ENCODE results near the gene AK9.
"Not testable (repeated sequence)": the region's sequence is repeated elsewhere in the genome, so short reads cannot be mapped to it uniquely, and the experiment has no call there.

AK9 gene

GRCh38 chr6:109690737-109691621 lies at the start of gene AK9, which contains the start of gene FIG4:
Gene AK9, minus strand, starts transcription at chr6:109691202. Its CDS starts 15,457 bp downstream, at chr6:109675745.
Gene FIG4, plus strand, starts transcription at chr6:109691296. Its CDS starts 140 bp downstream, at chr6:109691436.
- H3K27me3 ChIP-seq (ENCODE audit: control insufficient read depth, insufficient read depth, low read length): no peaks in the 10 kb centered on the region
- H3K9ac ChIP-seq (ENCODE audit: low read length): peak within 1 kb of the TSS; percentile 86
- H3K4me3 ChIP-seq (ENCODE audit: low read length): peak within 1 kb of the TSS; percentile 98
- H3K27ac ChIP-seq (ENCODE audit: low read length): peak within 1 kb of the TSS; percentile 89
- H3K36me3 ChIP-seq (ENCODE audit: control insufficient read depth, low read depth, low read length): no peaks in the 10 kb centered on the region
- H3K4me1 ChIP-seq (ENCODE audit: control insufficient read depth, low read depth, low read length): peaks cover 6% of the 10 kb centered on the region
- H3K9me3 ChIP-seq (ENCODE audit: control insufficient read depth, low read depth, low read length): no peaks in the 10 kb centered on the region

DNA sequence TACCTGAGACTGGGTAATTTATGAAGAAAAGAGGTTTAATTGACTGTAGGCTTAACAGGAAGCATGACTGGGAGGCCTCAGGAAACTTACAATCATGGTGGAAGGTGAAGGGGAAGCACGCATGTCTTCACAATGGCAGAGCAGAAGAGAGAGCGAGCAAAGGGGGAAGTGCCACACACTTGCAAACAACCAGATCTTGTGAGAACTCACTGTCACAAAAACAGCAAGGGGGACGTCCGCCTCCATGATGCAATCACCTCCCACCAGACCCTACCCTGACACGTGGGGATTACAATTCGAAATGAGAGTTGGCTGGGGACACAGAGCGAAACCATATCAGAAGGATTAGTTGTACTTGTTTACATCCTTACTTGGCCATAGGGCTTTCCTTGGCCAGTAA lies 49.8 kb upstream of the AK9 start:
- H3K4me3 ChIP-seq (ENCODE audit: low read length): no peak overlapping the region
- no peaks in the 10 kb centered on the region for H3K9me3 ChIP-seq (ENCODE audit: control insufficient read depth, low read depth, low read length)
- no peaks in the 10 kb centered on the region for H3K36me3 ChIP-seq (ENCODE audit: control insufficient read depth, low read depth, low read length)
- H3K4me1 ChIP-seq (ENCODE audit: control insufficient read depth, low read depth, low read length): peaks cover 21% of the 10 kb centered on the region
- H3K27ac ChIP-seq (ENCODE audit: low read length): no peak overlapping the region
- no peak overlapping the region for H3K9ac ChIP-seq (ENCODE audit: low read length)
- H3K27me3 ChIP-seq (ENCODE audit: control insufficient read depth, insufficient read depth, low read length): no peaks in the 10 kb centered on the region

DNA sequence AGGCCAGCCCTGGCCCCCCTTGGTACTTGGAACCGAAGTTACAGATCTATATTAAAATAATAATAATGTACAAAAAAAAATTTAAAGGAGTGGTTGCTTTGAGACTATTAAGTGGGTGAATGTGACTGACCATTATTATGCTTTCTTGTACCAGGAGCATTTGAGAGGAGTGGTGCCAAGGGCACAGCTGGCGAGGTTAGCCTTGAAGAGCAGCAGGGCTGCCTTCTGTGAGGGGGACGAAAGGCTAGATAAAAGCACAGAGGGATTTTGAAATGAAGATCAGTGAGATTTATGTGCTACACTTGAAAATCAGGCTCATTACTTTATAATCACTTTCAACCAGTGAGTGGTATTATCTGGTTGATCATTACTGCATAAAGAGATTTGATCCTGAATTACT lies 48.7 kb upstream of the AK9 start:
- no peaks in the 10 kb centered on the region for H3K36me3 ChIP-seq (ENCODE audit: control insufficient read depth, low read depth, low read length)
- no peak overlapping the region for H3K9ac ChIP-seq (ENCODE audit: low read length)
- no peaks in the 10 kb centered on the region for H3K27me3 ChIP-seq (ENCODE audit: control insufficient read depth, insufficient read depth, low read length)
- no peak overlapping the region for H3K27ac ChIP-seq (ENCODE audit: low read length)
- H3K4me1 ChIP-seq (ENCODE audit: control insufficient read depth, low read depth, low read length): peaks cover 26% of the 10 kb centered on the region
- no peak overlapping the region for H3K4me3 ChIP-seq (ENCODE audit: low read length)
- no peaks in the 10 kb centered on the region for H3K9me3 ChIP-seq (ENCODE audit: control insufficient read depth, low read depth, low read length)

- Histone ChIP-seq H3K9ac (ENCODE audit: low read length) (no peak overlapping the region), H3K36me3 (ENCODE audit: control insufficient read depth, low read depth, low read length) (no peaks in the 10 kb centered on the region), H3K9me3 (ENCODE audit: control insufficient read depth, low read depth, low read length) (no peaks in the 10 kb centered on the region), H3K27ac (ENCODE audit: low read length) (no peak overlapping the region), H3K4me3 (ENCODE audit: low read length) (no peak overlapping the region), H3K4me1 (ENCODE audit: control insufficient read depth, low read depth, low read length) (peaks cover 26% of the 10 kb centered on the region), H3K27me3 (ENCODE audit: control insufficient read depth, insufficient read depth, low read length) (no peaks in the 10 kb centered on the region)
Observed at GRCh38 chr6:109738667-109739066, 47.7 kb upstream of the AK9 start.

DNA sequence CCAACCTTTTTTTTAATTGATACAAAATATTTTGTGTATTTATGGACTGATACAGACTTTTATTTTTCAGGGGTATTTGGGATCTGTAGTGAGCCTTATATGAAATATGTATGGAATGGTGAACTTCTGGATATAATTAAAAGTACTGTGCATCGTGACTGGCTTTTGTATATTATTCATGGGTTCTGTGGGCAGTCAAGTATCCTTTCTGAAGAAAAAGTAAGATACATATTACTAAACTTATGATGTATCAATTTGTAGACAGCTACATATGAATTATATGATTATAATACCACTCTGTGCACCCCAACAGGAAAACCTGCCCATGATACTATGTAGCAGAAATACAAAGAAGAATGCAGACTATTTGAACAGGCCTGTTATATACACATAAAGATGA lies 47.3 kb upstream of the AK9 start:
- Histone ChIP-seq H3K4me3 (ENCODE audit: low read length) (no peak overlapping the region), H3K36me3 (ENCODE audit: control insufficient read depth, low read depth, low read length) (no peaks in the 10 kb centered on the region), H3K27ac (ENCODE audit: low read length) (no peak overlapping the region), H3K9ac (ENCODE audit: low read length) (no peak overlapping the region), H3K4me1 (ENCODE audit: control insufficient read depth, low read depth, low read length) (peaks cover 26% of the 10 kb centered on the region), H3K27me3 (ENCODE audit: control insufficient read depth, insufficient read depth, low read length) (no peaks in the 10 kb centered on the region), H3K9me3 (ENCODE audit: control insufficient read depth, low read depth, low read length) (no peaks in the 10 kb centered on the region)

GRCh38 chr6:109736273-109737025 lies 45.4 kb upstream of the AK9 start:
- Histone ChIP-seq H3K9me3 (ENCODE audit: control insufficient read depth, low read depth, low read length) (no peaks in the 10 kb centered on the region), H3K27ac (ENCODE audit: low read length) (no peak overlapping the region), H3K4me3 (ENCODE audit: low read length) (no peak overlapping the region), H3K4me1 (ENCODE audit: control insufficient read depth, low read depth, low read length) (peaks cover 26% of the 10 kb centered on the region), H3K9ac (ENCODE audit: low read length) (no peak overlapping the region), H3K36me3 (ENCODE audit: control insufficient read depth, low read depth, low read length) (no peaks in the 10 kb centered on the region), H3K27me3 (ENCODE audit: control insufficient read depth, insufficient read depth, low read length) (no peaks in the 10 kb centered on the region)

- not testable (repeated sequence) for H3K9ac ChIP-seq (ENCODE audit: low read length); H3K27ac ChIP-seq (ENCODE audit: low read length); H3K36me3 ChIP-seq (ENCODE audit: control insufficient read depth, low read depth, low read length); H3K4me3 ChIP-seq (ENCODE audit: low read length); H3K27me3 ChIP-seq (ENCODE audit: control insufficient read depth, insufficient read depth, low read length); H3K4me1 ChIP-seq (ENCODE audit: control insufficient read depth, low read depth, low read length); H3K9me3 ChIP-seq (ENCODE audit: control insufficient read depth, low read depth, low read length)
Observed at GRCh38 chr6:109725250-109725649, 34.2 kb upstream of the AK9 start.

- no peak overlapping the region for H3K4me3 ChIP-seq (ENCODE audit: low read length)
- no peaks in the 10 kb centered on the region for H3K27me3 ChIP-seq (ENCODE audit: control insufficient read depth, insufficient read depth, low read length)
- no peaks in the 10 kb centered on the region for H3K4me1 ChIP-seq (ENCODE audit: control insufficient read depth, low read depth, low read length)
- no peaks in the 10 kb centered on the region for H3K9me3 ChIP-seq (ENCODE audit: control insufficient read depth, low read depth, low read length)
- H3K36me3 ChIP-seq (ENCODE audit: control insufficient read depth, low read depth, low read length): no peaks in the 10 kb centered on the region
- H3K9ac ChIP-seq (ENCODE audit: low read length): no peak overlapping the region
- H3K27ac ChIP-seq (ENCODE audit: low read length): no peak overlapping the region
Observed at GRCh38 chr6:109722564-109723254, 31.7 kb upstream of the AK9 start.

- Histone ChIP-seq H3K27me3 (ENCODE audit: control insufficient read depth, insufficient read depth, low read length) (no peaks in the 10 kb centered on the region), H3K9ac (ENCODE audit: low read length) (no peak overlapping the region), H3K27ac (ENCODE audit: low read length) (no peak overlapping the region), H3K4me3 (ENCODE audit: low read length) (no peak overlapping the region), H3K36me3 (ENCODE audit: control insufficient read depth, low read depth, low read length) (no peaks in the 10 kb centered on the region), H3K4me1 (ENCODE audit: control insufficient read depth, low read depth, low read length) (no peaks in the 10 kb centered on the region), H3K9me3 (ENCODE audit: control insufficient read depth, low read depth, low read length) (no peaks in the 10 kb centered on the region)
Observed at GRCh38 chr6:109722011-109722410, 31.0 kb upstream of the AK9 start.

DNA sequence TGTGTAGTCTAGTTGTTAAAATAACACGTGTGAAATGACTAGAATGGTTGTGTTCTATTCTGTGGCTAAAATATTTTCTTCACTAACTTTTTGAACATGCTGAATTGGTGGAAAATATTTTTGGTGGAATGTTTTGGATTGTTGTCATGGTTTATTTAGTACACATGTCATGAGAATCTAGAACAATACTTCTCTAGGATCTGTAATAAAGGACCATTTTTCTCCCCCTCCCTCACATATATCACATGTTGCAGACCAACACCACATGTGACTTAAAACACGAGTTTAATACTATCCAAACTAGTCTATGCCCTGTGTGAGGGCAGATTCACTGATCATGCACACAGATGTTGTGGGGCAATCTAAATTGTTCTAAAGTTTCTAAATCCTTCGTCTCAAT lies 29.3 kb upstream of the AK9 start:
- Histone ChIP-seq H3K27me3 (ENCODE audit: control insufficient read depth, insufficient read depth, low read length) (no peaks in the 10 kb centered on the region), H3K4me3 (ENCODE audit: low read length) (no peak overlapping the region), H3K4me1 (ENCODE audit: control insufficient read depth, low read depth, low read length) (no peaks in the 10 kb centered on the region), H3K27ac (ENCODE audit: low read length) (no peak overlapping the region), H3K9me3 (ENCODE audit: control insufficient read depth, low read depth, low read length) (no peaks in the 10 kb centered on the region), H3K36me3 (ENCODE audit: control insufficient read depth, low read depth, low read length) (no peaks in the 10 kb centered on the region), H3K9ac (ENCODE audit: low read length) (no peak overlapping the region)

DNA sequence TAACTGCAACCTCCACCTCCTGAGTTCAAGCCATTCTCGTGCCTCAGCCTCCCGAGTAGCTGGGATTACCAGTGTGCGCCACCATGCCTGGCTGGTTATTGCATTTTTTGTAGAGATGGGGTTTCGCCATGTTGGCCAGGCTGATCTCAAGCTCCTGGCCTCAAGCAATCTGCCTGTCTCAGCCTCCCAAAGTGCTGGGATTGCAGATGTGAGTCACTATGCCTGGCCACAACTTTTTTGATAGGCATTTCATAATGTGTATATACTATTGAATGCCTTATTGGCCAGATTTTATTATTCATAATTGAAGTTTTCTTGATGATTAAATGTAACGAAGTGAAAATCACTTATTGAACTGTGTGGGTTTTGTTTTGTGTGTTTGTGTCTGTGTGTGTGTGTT lies 28.0 kb upstream of the AK9 start:
- no peaks in the 10 kb centered on the region for H3K36me3 ChIP-seq (ENCODE audit: control insufficient read depth, low read depth, low read length)
- no peak overlapping the region for H3K4me3 ChIP-seq (ENCODE audit: low read length)
- H3K9ac ChIP-seq (ENCODE audit: low read length): no peak overlapping the region
- H3K27me3 ChIP-seq (ENCODE audit: control insufficient read depth, insufficient read depth, low read length): no peaks in the 10 kb centered on the region
- no peak overlapping the region for H3K27ac ChIP-seq (ENCODE audit: low read length)
- no peaks in the 10 kb centered on the region for H3K4me1 ChIP-seq (ENCODE audit: control insufficient read depth, low read depth, low read length)
- H3K9me3 ChIP-seq (ENCODE audit: control insufficient read depth, low read depth, low read length): no peaks in the 10 kb centered on the region
